Caco-2 (cell line): ENCODE data around the gene PPM1G. TPM values are rescaled to one million over a fixed set of nuclear protein-coding genes. Genes with fewer than 3 reads are reported as not detected.
"Not testable (repeated sequence)": the region's sequence is repeated elsewhere in the genome, so short reads cannot be mapped to it uniquely, and the experiment has no call there.

Experiments used
- BruUV-seq: library from RNA; stranded (reverse); fragments of 400-500 nt; replicated peaks from 2 replicates; lab custom pipeline; 2021; lab: Mats Ljungman, UMichigan
- CTCF ChIA-PET: fragments of 300-600 bp; sonication (Branson Sonifier 250); formaldehyde crosslinking; loops from one replicate; lab custom pipeline; 2022; ENCODE audit warnings: antibody characterized with exemption; lab: Charles Lee
- POLR2A ChIA-PET: fragments of 300-600 bp; sonication (Branson Sonifier 250); formaldehyde crosslinking; loops from one replicate; lab custom pipeline; 2022; ENCODE audit warnings: antibody characterized with exemption; lab: Charles Lee
- DNase-seq, 2 experiments: peaks; one replicate each; pipeline versions ENCODE4 v3.0.0 to v3.0.0-alpha.2; 2020 to 2022
- H3K27me3 ChIP-seq: replicated peaks from 2 replicates; pipeline ENCODE4 v1.6.0; 2011; ENCODE audit warnings: low read length; ENCODE audit not compliant: control insufficient read depth, insufficient read depth
- H3K36me3 ChIP-seq: 2 replicates; pipeline ENCODE4 v1.5.1; 2011; ENCODE audit warnings: low read length; ENCODE audit not compliant: control insufficient read depth, insufficient read depth
- H3K4me1 ChIP-seq: fragments of 250-450 bp; sonication (Bioruptor Pico); 2 replicates; pipeline ENCODE4 v1.5.1; 2020; ENCODE audit warnings: mild to moderate bottlenecking
- H3K4me3 ChIP-seq: 2 replicates; pipeline ENCODE4 v1.5.1; 2011; ENCODE audit warnings: low read depth, mild to moderate bottlenecking, control low read depth, low read length
- H3K9me3 ChIP-seq: fragments of 250-450 bp; sonication (Bioruptor Pico); 2 replicates; pipeline ENCODE4 v1.5.1; 2020; ENCODE audit warnings: mild to moderate bottlenecking, moderate library complexity
- H3K27ac Mint-ChIP-seq: one replicate; pipeline ENCODE4 v1.8.0; 2022; ENCODE audit warnings: mixed read lengths; ENCODE audit not compliant: unreplicated experiment
- H3K27me3 Mint-ChIP-seq: one replicate; pipeline ENCODE4 v1.8.0; 2022; ENCODE audit warnings: mixed read lengths; ENCODE audit not compliant: insufficient read depth, unreplicated experiment
- H3K36me3 Mint-ChIP-seq: one replicate; pipeline ENCODE4 v1.8.0; 2022; ENCODE audit warnings: mild to moderate bottlenecking, mixed read lengths; ENCODE audit not compliant: insufficient read depth, unreplicated experiment
- H3K4me1 Mint-ChIP-seq: one replicate; pipeline ENCODE4 v1.8.0; 2022; ENCODE audit warnings: low read depth, mixed read lengths; ENCODE audit not compliant: unreplicated experiment
- H3K4me3 Mint-ChIP-seq: one replicate; pipeline ENCODE4 v1.8.0; 2022; ENCODE audit warnings: mild to moderate bottlenecking, moderate library complexity, mixed read lengths; ENCODE audit not compliant: unreplicated experiment
- H3K9me3 Mint-ChIP-seq: one replicate; pipeline ENCODE4 v1.8.0; 2022; ENCODE audit warnings: mixed read lengths; ENCODE audit not compliant: unreplicated experiment
- intact Hi-C: fragments of 100-400 bp; cut with micrococcal nuclease; formaldehyde crosslinking; loops from one replicate; pipeline ENCODE4 v1.10.0; 2022; ENCODE audit not compliant: unreplicated experiment
- total RNA-seq: library from RNA; stranded (reverse); gene quantifications from 2 replicates; pipeline ENCODE4 v1.2.3, GENCODE V29; 2022
- TF ChIP-seq, protein P1 (sequence below), 2 experiments: fragments of 200-600 bp in 1 of 2; IDR thresholded peaks; 1 replicate in 1 of 2; 2 replicates in 1 of 2; pipeline versions ENCODE4 v1.5.1 to v1.8.0; 2011 to 2022; ENCODE audit warnings: antibody characterized with exemption in 1 of 2, control low read depth in 1 of 2, inconsistent platforms in 1 of 2, low read depth in 1 of 2, low read length in 1 of 2, mild to moderate bottlenecking in 1 of 2, moderate library complexity in 1 of 2; ENCODE audit not compliant: insufficient read depth in 1 of 2, severe bottlenecking in 1 of 2, unreplicated experiment in 1 of 2

The PPM1G gene
- total RNA-seq, 1 experiment from 2014 or later: 140 TPM

DNA sequence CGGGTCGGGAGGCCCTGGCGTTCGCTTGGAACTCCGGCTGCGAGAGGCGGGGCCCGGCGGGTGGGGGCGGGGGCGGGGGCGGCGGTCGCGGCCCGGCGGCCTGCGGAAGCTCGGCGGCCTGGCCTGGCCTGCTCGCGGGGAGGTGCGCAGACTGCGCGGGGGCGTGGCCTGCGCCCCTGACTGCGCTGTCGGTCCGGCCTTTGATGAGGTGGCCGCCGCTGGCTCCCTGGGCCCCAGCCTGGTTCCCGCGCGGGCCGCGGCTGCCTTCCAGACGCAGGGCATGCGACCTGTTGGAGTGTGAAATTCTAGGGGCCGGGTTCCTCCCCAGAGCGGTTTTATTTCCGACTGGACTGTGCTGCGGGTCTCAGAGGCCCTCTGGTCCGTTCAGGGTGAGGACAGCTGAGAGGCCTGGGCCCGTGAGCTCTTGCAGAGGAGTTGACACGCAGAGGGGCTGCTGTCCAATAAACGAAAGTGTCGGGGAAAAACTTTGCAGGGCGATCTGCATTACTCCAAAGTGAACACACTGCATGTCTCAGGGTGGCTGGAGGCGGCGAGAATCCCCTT is 19.7 kb upstream of the PPM1G start:
- Histone ChIP-seq H3K4me1 (peaks cover 19% of the 10 kb centered on the region), H3K36me3 (peaks cover 2% of the 10 kb centered on the region), H3K9me3 (no peaks in the 10 kb centered on the region), H3K4me3 (peak overlapping the region; percentile 92), H3K27me3 (no peaks in the 10 kb centered on the region)
- intact Hi-C loops: loop anchor here (1.0 to 2.0 kb wide), 4 partner anchors 13 to 60 kb away; partner anchors contain the start of genes EIF2B4, IFT172, KRTCAP3 and PPM1G
- Mint-ChIP-seq H3K27ac (peak overlapping the region; percentile 94), H3K4me1 (peaks cover 6% of the 10 kb centered on the region), H3K36me3 (peaks cover 38% of the 10 kb centered on the region), H3K4me3 (peak overlapping the region; percentile 89), H3K27me3 (no peaks in the 10 kb centered on the region), H3K9me3 (no peaks in the 10 kb centered on the region)
- CTCF ChIA-PET: interaction anchor here (0.6 to 3.7 kb wide), 8 partner anchors 11 to 461 kb away, joined by 3 to 36 read pairs (median 4); partner anchors contain the start of genes PPM1G and RBKS
- peak; percentile 91 to 94 for DNase-seq
- TF ChIP-seq, protein P1, sequence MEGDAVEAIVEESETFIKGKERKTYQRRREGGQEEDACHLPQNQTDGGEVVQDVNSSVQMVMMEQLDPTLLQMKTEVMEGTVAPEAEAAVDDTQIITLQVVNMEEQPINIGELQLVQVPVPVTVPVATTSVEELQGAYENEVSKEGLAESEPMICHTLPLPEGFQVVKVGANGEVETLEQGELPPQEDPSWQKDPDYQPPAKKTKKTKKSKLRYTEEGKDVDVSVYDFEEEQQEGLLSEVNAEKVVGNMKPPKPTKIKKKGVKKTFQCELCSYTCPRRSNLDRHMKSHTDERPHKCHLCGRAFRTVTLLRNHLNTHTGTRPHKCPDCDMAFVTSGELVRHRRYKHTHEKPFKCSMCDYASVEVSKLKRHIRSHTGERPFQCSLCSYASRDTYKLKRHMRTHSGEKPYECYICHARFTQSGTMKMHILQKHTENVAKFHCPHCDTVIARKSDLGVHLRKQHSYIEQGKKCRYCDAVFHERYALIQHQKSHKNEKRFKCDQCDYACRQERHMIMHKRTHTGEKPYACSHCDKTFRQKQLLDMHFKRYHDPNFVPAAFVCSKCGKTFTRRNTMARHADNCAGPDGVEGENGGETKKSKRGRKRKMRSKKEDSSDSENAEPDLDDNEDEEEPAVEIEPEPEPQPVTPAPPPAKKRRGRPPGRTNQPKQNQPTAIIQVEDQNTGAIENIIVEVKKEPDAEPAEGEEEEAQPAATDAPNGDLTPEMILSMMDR (IDR thresholded peaks at IDR 0.05; ENCODE audit: insufficient read depth in 1 of 2, low read depth in 1 of 2, low read length in 1 of 2, severe bottlenecking in 1 of 2, unreplicated experiment in 1 of 2): no peak
- POLR2A ChIA-PET: interaction anchor here (0.5 to 3.4 kb wide), 10 partner anchors 10 to 1071 kb away, joined by 3 to 63 read pairs (median 4); partner anchors contain the start of genes GTF3C2 and PPM1G
- no TSS peak for BruUV-seq

GRCh38 chr2:27428213-27428977 is 19.0 kb upstream of the PPM1G start, which contains the start of gene NRBP1:
Gene NRBP1, plus strand, starts transcription at chr2:27428631. Its CDS starts 4,643 bp downstream, at chr2:27433274.
- Mint-ChIP-seq H3K27me3 (no peaks in the 10 kb centered on the region), H3K27ac (peak within 1 kb of the TSS; percentile 94), H3K9me3 (no peaks in the 10 kb centered on the region), H3K4me1 (peaks cover 6% of the 10 kb centered on the region), H3K4me3 (peak within 1 kb of the TSS; percentile 89), H3K36me3 (peaks cover 31% of the 10 kb centered on the region)
- peaks cover 19% of the 10 kb centered on the region for H3K4me1 ChIP-seq
- H3K27me3 ChIP-seq: no peaks in the 10 kb centered on the region
- H3K9me3 ChIP-seq: no peaks in the 10 kb centered on the region
- no TSS peak for BruUV-seq
- peaks cover 2% of the 10 kb centered on the region; the same call in 1 of the 2 replicates for H3K36me3 ChIP-seq
- ChIA-PET CTCF (interaction anchor here (0.6 to 3.7 kb wide), 8 partner anchors 12 to 462 kb away, joined by 3 to 36 read pairs (median 4); partner anchors contain the start of genes PPM1G and RBKS), POLR2A (interaction anchor here (1.0 to 3.4 kb wide), 5 partner anchors 19 to 74 kb away, joined by 3 to 63 read pairs (median 4); partner anchors contain the start of genes GTF3C2 and PPM1G)
- peak within 1 kb of the TSS; percentile 92 for H3K4me3 ChIP-seq
- TF ChIP-seq, protein P1 (IDR thresholded peaks at IDR 0.05; ENCODE audit: insufficient read depth in 1 of 2, low read depth in 1 of 2, low read length in 1 of 2, severe bottlenecking in 1 of 2, unreplicated experiment in 1 of 2): peak in 1 of 2 experiments; percentile 0
- DNase-seq: peak; percentile 96 to 98
- intact Hi-C loops: loop anchor here (1.0 to 2.0 kb wide), 2 partner anchors 19 to 58 kb away; partner anchors contain the start of genes EIF2B4, PPM1G and SNX17

DNA sequence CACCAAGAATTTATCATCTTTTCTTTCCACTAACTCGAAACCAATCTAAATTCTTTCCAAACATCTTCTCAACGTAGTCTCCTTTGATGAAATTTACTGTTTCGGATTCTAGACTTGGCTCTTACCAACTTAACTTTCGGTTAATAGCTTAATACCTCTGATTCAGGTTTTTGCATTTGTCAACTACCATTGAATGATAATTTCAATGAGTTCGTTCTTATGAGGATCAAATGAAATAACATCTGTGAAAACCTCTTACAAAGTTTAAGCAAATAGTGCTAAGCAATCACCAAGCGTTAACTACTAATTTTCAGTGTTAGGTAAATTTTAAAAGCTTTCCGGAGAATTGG is 18.4 kb upstream of the PPM1G start:
- Mint-ChIP-seq H3K9me3 (no peaks in the 10 kb centered on the region), H3K27ac (peak overlapping the region; percentile 94), H3K36me3 (peaks cover 26% of the 10 kb centered on the region), H3K4me3 (peak overlapping the region; percentile 89), H3K4me1 (peaks cover 6% of the 10 kb centered on the region), H3K27me3 (no peaks in the 10 kb centered on the region)
- H3K4me1 ChIP-seq: peaks cover 19% of the 10 kb centered on the region
- ChIA-PET POLR2A (interaction anchor here (1.2 to 3.4 kb wide), 3 partner anchors 19 to 71 kb away, joined by 4 to 63 read pairs (median 7); partner anchors contain the start of genes GTF3C2 and PPM1G), CTCF (interaction anchor here (1.7 to 3.7 kb wide), 2 partner anchors 19 to 256 kb away, joined by 5 to 36 read pairs; partner anchors contain the start of gene PPM1G)
- TF ChIP-seq, protein P1 (IDR thresholded peaks at IDR 0.05; ENCODE audit: insufficient read depth in 1 of 2, low read depth in 1 of 2, low read length in 1 of 2, severe bottlenecking in 1 of 2, unreplicated experiment in 1 of 2): no peak
- peak overlapping the region; percentile 87 for H3K4me3 ChIP-seq
- H3K9me3 ChIP-seq: no peaks in the 10 kb centered on the region
- BruUV-seq: TSS peak; percentile 93
- H3K36me3 ChIP-seq: peaks cover 2% of the 10 kb centered on the region; the same call in 1 of the 2 replicates
- DNase-seq: no peak
- no peaks in the 10 kb centered on the region for H3K27me3 ChIP-seq
- intact Hi-C loops: loop anchor here (1.0 to 2.0 kb wide), 2 partner anchors 19 to 57 kb away; partner anchors contain the start of genes EIF2B4, PPM1G and SNX17

GRCh38 chr2:27425039-27425438 is 15.6 kb upstream of the PPM1G start:
- CTCF ChIA-PET: not testable (repeated sequence)

More at GRCh38 chr2:27425039-27425438, 15.6 kb upstream of the PPM1G start:
- intact Hi-C loops, H3K36me3 ChIP-seq, H3K27ac Mint-ChIP-seq, DNase-seq, H3K9me3 ChIP-seq, BruUV-seq, H3K27me3 Mint-ChIP-seq, H3K27me3 ChIP-seq, H3K4me1 Mint-ChIP-seq, H3K4me3 Mint-ChIP-seq, POLR2A ChIA-PET, H3K4me3 ChIP-seq, H3K9me3 Mint-ChIP-seq: not testable (repeated sequence)
- H3K36me3 Mint-ChIP-seq: peaks cover 22% of the 10 kb centered on the region
- peaks cover 26% of the 10 kb centered on the region for H3K4me1 ChIP-seq
